8988T (cell line): ENCODE results near the gene CDC14B.

ENCODE experiments used
- DNase-seq: peaks from one replicate; pipeline ENCODE4 v3.0.0; 2011

CDC14B gene

GRCh38 chr9:96480736-96481135 lies 138.9 kb downstream of the CDC14B start:
- no peak for DNase-seq

- DNase-seq = no peak
Measured at GRCh38 chr9:96478829-96479371, 140.7 kb downstream of the CDC14B start.

- DNase-seq = no peak
Measured at GRCh38 chr9:96476591-96476990, 143.1 kb downstream of the CDC14B start.

GRCh38 chr9:96476013-96476412 lies 143.6 kb downstream of the CDC14B start:
- DNase-seq = no peak

GRCh38 chr9:96467784-96468183 lies 151.9 kb downstream of the CDC14B start:
- DNase-seq = no peak

- no peak for DNase-seq
Measured at GRCh38 chr9:96464426-96464825, 155.2 kb downstream of the CDC14B start.

GRCh38 chr9:96462541-96462940 lies 157.1 kb downstream of the CDC14B start:
- DNase-seq = no peak

- no peak for DNase-seq
Measured at GRCh38 chr9:96461336-96461735, 158.3 kb downstream of the CDC14B start.

GRCh38 chr9:96460882-96461281 lies 158.8 kb downstream of the CDC14B start:
- no peak for DNase-seq

- DNase-seq = no peak
Measured at GRCh38 chr9:96460470-96460869, 159.2 kb downstream of the CDC14B start.

- DNase-seq = no peak
Measured at GRCh38 chr9:96459268-96460007, 160.2 kb downstream of the CDC14B start.

- DNase-seq = no peak
Measured at GRCh38 chr9:96458226-96458625, 161.4 kb downstream of the CDC14B start.

GRCh38 chr9:96457266-96457665 lies 162.4 kb downstream of the CDC14B start:
- DNase-seq = no peak

GRCh38 chr9:96453625-96454024 lies 166.0 kb downstream of the CDC14B start:
- peak; percentile 49 for DNase-seq

- peak; percentile 46 for DNase-seq
Measured at GRCh38 chr9:96450613-96451528, 168.8 kb downstream of the CDC14B start.
